NCI-H82 (cell line): ENCODE data around the gene AMFR.

ENCODE experiments used
- DNase-seq: peaks from one replicate; lab custom pipeline; 2025; lab: John Stamatoyannopoulos, UW

Gene AMFR

DNA sequence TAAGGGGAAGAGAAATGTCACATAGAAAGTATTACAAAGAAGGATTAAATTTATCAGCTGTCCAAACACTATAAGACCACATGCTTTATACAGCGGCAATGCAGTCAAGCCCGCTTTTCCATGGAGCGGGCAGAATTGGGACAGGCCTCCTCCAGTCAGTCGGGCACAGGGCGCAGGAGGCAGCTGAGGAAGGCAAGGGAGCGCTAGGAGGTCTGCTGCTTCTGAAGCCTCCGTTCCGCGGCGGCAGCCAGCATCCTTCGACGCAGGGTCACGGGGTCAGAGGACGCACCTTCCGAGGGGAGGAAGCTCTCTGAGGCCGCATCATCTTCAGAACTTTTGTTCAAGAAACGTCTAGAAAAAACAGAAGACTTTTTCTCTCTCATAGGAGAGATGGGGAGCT lies 62.6 kb downstream of the AMFR start:
- no peak for DNase-seq

DNA sequence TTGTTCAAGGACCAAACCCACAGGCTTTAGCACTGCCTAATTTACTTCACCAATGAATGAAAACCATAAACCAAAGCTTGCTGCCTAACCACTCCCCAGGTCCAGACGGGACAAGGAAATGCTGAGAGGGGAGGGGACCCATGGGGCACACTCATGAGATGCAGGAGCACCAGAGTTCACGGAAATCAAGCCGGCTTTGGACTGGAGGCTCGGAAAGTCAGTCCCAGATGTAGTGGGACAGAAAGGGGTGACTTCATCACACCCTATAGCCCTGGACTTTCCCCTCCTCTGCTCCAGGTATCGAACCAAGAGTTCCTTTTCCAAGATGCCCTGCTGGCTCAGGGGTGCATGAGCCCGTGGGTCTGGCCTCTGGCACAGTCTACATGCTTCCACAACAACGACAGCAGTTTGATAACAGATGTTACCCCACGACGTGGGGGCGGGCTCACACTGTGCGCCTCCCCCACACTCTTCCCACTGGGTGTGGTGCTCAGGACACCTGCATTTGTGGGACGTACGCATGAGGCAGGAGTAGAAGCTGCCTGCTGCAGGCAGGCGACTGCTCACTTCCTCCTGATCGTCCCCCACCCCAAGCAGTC lies 63.2 kb downstream of the AMFR start:
- no peak for DNase-seq

- no peak for DNase-seq
Measured at GRCh38 chr16:56360117-56361008, 65.0 kb downstream of the AMFR start.

- DNase-seq, result peak; percentile 12
Measured at GRCh38 chr16:56357765-56358322, 67.5 kb downstream of the AMFR start.

DNA sequence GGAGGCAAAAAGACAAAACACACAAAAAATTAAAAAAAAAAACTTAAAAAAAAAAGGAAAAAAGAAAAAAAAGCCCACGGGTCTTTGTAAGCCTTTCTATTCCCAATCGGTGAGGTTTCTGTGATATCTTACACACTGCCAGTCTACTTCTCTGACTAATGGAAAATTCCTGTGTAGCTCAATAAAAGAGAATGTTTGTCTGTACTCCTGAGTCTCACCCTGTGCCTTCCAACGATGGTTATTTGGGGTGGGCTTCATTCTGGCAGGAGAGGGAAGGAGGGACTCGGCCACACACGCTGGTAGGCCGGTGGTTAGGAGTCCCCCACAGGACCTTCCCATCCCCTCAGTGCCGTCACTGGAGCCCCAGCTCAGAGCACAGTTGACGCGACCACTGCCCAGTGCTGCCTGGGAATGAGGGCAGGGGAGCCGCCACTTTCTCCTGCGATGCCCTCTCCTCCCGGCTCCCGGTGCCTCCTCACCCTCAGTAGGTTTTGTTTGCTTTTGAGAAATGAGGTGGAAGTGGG lies 68.0 kb downstream of the AMFR start:
- DNase-seq, result no peak

GRCh38 chr16:56356276-56357240 lies 68.8 kb downstream of the AMFR start:
- DNase-seq, result peak; percentile 85

- no peak for DNase-seq
Measured at GRCh38 chr16:56355786-56356275, 69.5 kb downstream of the AMFR start.

DNA sequence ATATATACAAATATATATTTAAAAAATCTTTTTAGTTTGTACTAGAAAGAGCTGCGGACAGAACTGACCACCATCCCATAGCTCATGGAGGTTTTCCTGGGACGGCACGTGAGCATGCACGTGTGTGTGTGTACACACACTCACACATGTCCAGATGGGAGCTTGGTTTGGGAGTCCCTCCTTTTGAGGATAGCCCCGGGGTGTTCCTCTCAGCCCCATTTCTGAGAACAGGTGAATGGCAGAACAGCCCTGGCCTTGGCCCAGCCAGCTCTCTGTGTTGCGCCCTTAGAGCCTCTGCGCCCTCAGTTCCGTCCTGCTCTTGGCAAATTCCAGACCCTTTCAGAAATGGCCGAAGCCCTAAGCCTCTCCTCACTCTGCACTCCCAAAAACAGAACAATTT lies 70.1 kb downstream of the AMFR start:
- DNase-seq, result no peak

DNA sequence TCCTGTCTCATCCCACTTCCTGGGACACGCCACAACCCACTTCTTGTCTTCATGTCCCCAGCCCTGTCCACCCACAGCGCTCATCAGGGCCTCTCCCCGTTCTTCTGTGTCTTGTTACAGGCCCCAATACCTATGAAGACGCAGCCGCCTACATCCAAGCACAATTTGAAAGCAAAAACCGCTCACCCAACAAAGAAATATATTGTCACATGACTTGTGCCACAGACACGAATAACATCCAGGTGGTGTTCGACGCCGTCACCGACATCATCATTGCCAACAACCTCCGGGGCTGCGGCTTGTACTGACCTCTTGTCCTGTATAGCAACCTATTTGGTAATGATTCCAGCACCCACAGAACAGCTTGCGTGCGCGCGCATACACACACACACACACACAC lies 70.6 kb downstream of the AMFR start:
- DNase-seq, result no peak

- DNase-seq, result no peak
Measured at GRCh38 chr16:56354016-56354415, 71.3 kb downstream of the AMFR start.

DNA sequence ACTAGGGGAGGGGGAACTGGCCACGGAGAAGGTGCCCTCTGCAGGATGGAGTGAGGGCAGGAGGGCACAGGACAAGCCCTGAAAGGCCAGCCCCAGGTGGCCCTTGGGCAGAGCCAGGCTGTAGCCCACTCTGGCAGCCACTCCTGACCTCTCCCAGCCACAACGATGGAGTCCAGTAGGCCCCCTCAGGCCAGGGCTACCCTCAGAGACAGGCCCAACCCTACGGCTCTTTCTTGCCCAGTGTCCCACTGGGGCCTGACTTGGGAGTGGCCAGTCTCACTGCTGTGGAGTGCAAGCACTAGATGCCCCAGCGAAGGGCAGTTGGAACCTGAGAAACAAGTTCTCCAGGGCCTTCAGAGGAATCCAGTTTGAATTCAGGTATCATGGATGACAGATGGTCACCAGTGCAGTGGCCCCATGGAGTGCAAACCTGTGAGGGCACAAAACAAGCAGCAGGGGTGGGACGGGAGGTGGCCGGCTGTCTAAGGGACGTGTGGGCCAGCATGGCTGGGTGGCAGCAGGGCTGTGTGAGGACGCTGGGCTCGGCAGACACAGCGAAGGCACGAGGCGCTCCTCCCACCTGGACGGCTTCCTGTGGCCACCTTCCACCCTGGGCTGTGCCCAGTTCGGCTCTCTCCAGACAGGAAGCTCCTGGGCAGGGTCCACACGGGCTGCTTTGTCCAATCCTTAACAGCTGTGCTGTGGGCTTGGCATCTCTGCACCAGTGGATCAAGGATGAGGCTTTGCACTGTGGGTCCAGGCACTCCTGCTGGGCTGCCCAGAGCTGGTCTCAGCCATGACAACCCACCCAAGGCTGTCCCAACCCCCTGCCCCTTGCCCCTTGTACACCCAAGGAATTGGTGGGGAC lies 72.1 kb downstream of the AMFR start:
- no peak for DNase-seq

DNA sequence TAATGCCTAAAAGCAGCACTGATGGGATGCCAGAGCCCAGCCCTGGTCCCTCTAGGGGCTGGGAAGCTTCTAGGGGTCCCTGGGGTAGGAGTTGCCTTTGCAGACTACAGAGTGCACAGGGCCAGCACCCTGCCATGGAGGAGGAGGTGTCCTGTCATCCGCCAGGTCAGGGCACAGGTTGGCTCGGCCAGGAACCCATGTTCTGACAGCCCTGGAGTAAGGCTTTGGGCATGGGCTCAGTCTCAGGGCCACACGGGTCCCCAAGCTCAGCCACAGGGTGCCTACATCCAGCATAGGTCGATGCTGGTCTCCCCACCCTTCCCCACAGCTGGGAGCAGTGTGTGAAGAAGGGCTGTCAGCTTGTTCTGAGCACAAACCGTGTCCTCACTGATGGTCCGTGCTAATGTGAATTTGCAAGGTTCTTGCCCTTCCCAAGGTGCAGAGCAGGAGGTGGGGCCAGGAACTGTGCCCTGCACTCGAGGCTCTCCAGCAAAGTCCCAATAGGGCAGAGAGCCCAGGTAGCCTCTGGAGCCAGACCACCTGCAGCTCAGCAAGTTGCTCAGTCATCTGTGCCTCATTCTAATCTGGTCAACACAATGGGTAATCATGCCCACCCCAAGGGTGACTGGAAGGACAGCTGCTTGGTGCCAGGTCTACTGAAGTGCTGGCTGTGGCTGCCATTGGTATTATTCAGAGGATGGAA lies 72.8 kb downstream of the AMFR start:
- DNase-seq, result no peak

GRCh38 chr16:56351481-56351880 lies 73.9 kb downstream of the AMFR start:
- DNase-seq, result no peak

- no peak for DNase-seq
Measured at GRCh38 chr16:56350491-56351405, 74.6 kb downstream of the AMFR start.

GRCh38 chr16:56349711-56350161 lies 75.6 kb downstream of the AMFR start:
- DNase-seq, result no peak

- DNase-seq, result no peak
Measured at GRCh38 chr16:56349086-56349415, 76.3 kb downstream of the AMFR start.

DNA sequence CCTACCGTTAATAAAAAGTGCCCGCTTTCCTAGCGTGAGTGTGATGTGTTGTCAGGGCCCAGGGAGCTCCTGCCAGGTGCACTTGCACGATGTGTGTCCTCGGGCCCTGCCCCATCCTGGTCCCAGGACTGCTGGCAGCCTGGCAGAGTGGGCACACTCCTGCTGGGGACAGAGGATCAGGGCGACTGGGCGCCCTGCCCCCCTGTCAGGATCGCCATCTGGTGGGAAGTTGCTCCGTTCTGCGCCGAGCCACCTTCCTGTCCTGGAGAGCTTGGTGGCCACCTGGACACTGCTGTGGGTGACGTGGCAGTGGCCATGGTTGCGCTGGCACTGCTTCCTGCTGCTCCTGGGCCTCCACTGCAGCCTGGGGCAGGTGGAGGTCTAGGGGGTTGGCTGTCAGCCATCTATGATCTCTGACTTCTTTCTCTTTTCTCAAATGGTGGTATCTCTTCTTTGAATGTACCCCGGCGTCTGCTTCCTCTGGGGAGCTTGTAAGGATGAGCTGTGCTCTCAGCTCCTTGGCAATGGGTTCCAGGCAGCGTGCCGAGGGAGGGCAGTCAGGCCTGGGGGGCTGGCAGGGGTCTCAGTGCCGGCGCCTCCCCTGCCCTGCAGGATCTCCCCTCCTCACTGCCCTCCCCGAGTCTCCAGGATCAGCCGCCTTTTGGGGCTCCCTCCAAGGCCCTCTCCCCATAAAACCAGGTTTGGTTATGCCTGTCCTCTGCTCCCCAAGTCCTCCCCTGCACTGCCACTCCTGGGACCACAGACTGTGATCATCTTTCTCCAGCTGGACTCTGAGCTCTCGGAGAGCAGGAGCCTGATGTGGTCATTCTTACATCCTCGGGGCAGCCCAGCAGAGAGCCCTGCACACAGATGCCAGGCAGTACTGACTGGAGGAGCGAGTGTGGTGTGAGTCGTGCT lies 76.9 kb downstream of the AMFR start:
- no peak for DNase-seq

GRCh38 chr16:56347670-56348069 lies 77.7 kb downstream of the AMFR start:
- no peak for DNase-seq
